NCI-H1417 (cell line): ENCODE results near the gene KRT33B.
A peak's percentile ranks its signal among the peaks of the same experiment; 100 is the strongest.
"Not testable (repeated sequence)": the region's sequence is repeated elsewhere in the genome, so short reads cannot be mapped to it uniquely, and the experiment has no call there.

Experiments used
- DNase-seq, 3 experiments: peaks; one replicate each; lab custom pipeline; 2025; lab: John Stamatoyannopoulos, UW

Gene KRT33B

DNA sequence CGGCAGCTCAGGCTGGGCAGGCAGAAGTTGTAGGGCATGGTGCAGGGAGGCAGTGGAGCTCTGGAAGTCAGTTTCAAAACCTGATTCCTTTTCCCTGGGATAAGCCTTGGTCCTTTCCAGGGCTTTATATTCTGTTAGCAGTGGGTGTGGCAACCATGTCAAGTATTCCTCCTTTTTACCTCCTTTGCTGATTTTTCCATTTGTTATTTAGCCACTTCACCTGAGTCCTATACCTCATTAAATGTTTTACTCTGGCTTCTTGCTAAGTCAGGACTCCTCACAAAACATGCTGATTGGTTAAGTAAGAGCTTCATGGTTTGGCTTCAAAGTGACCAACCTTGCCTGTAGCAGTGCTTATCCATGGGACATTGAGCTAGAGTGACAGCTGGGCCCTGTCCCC, at the start of gene KRT33B:
Gene KRT33B (minus strand): TSS at position 101 of the 400 bp plus-strand sequence. CDS start 63 bp downstream, at position 38.
- DNase-seq, result no peak

DNA sequence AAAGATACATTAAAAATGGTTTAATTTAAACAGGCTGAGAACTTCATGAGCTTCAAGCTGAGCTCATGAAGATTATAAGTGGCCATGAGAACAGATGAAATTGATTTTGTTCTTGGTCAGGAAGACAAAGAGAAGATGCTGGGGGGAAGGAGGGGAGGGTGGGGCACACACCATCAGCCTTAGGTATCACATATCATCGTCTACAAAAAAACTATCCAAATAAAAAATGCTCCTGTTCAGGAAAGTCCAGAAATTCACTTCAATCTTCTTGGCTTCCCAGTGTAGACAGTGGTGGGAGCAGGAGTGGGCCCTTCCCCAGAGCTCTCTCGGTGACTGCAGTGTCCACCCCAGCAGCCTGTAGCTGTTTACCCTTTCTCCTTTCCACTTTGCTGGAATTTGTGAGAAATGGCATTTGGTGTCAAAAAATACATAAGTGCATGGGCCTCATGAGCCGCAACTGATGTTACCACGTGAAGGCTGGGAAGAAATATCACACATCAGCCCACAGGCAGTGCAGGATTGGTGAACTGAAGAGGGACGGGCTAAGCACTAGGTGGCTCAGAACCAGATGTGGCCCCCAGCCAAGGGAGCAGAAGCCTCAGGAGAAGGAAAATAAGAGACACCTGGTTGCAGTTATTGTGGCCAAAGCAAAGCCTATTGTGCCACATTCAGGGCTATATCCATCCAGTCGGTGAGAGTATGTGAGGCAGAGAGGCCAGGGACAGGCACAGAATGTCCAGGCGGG, 48.7 kb upstream of the KRT33B start:
- no peak for DNase-seq

DNA sequence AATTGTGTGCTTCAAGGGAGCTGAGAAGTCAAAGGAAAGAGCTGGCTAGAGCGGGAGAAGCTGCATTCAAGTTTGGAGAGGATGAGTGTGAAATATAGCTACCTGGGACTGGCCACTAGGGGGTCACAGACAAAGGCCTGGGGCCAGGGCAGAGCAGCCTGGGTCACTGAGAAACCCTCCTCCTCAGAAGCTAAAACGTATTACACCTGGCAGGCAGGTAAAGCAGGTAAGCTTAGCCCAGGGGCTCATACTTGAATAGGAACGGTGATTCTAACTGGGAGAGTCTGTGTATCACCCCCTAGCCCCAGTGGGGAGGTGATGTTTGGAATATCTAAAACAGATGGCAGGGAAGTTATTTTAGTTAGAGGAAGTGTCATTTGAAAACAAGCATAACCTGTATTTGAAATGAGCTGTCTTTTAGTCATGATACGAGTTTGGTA, 48.0 kb upstream of the KRT33B start:
- peak in 2 of 3 experiments; percentile 17 to 43 for DNase-seq

DNA sequence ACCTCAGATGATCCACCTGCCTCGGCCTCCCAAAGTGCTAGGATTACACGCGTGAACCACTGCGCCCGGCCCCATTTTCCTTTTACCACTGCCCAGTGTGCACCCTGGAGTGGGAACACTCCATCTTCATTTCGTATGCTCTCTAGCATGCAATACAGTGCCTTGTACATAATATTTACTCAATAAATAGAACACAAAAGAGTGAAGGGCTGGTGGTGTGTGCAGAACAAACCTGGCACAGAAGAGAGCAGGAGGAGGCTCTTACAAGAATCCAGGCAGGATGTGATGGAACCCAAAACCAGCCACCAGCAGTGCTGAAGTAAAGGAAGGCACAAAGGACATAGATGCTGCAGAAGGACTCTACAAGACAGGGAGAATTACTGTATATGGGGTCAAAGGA, 47.5 kb upstream of the KRT33B start:
- DNase-seq, result peak in 1 of 3 experiments; percentile 28

DNA sequence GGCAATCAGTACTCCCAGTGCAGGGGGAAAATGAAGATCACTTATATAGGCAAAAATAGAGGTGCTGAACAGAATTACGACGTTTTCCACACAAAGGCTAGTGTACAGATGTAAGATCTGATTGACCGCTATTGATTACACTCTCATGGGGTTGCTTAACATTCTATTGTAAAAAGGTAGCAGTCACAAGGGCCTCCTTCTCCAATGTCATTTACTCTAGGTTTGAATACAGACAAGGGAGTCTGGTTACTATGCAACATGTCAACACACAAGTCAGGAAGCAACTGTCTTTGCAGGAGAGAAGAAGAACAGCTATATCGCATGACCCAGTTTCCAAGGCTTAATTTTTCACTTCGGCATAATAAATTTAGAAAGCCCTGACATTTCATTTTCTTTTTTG, 46.9 kb upstream of the KRT33B start:
- peak in 1 of 3 experiments; percentile 3 for DNase-seq

DNA sequence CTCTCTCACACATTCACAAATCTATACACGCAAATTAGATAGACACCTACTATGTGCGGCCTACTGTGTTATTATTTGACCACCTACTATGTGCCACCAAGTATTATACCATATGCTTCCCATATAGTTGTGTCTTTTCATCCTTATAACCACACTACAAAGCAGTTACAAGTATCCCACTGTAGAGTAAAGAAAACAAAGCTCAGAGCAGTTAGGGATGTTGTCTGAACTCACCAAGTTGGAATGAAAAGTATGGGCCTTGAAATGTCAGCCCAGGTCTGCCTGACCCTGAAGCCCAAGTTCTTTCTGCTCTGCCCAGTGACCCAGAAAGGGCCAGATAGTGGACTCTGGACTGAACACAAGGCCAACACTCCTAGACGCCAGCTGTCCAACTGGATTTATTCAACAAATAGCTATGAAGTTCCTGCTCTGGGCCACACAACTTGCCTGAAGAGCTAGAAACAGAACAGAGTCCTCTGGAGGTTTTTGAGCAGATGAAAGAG, 46.3 kb upstream of the KRT33B start:
- DNase-seq, result no peak

DNA sequence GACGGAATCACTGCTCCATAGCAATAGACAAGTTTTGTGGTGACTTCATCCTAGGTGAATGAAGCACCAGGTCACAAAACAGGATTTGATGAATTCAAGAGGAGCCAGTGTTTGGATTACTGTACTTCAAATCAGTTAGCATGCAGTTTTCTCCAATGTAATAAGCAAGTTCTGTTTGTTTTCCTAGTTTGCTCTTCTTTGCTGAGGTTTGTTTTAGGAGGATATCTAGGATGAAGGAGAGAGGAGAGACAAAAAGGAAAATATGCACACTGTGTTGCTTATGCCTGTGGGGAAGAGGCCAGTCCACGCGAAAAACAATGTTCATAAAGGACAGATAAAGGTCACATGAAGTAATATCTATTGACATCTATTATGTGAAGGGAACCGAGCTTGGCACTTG, 45.8 kb upstream of the KRT33B start:
- DNase-seq, result no peak

DNA sequence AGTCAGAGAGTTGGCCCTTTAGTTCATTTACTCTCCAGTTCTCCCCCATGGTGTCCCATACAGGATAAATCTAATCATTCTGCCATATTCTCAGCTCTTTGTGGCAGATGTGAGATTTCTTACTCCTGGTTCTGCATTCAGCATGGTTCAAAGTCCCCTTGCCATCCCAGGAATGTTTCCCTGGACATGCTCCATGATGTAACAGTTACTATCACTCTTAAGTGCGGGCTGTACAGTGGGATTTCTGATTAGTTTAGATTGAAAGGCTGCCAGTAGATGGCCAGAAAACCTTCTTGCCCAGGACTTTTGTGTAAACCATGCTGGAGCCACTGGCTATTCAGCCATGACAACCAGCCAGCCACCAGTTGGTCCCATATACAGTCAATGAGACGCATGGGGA, 44.4 kb upstream of the KRT33B start:
- DNase-seq, result no peak

DNA sequence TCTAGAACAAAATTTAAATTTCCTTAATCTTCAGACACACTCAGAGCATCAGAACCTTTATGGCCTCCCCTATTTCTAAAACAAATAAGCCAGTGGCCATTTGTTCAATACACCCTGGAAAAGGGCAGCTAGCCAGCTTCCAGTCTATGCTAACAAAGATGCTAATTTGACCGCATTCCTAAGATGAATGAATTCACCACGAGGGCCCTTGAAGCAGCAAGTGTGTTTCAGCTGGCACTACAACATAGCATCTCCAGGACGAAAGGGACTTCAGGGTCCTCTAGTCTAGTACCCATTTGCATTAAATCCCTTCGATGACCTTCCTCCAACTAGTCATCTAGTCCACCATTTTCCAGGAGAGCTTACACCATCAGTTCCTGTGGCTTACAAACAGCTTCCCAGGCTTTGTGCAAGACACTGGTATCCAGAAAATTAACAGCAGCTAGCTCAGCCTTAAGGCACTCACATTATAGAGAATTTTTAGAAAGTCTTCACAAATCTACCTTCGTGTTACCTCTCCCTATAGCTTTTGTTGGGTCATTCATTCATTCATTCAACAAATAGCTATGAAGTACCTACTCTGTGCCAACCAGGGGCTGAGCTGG, 43.8 kb upstream of the KRT33B start:
- DNase-seq, result peak in 1 of 3 experiments; percentile 69

DNA sequence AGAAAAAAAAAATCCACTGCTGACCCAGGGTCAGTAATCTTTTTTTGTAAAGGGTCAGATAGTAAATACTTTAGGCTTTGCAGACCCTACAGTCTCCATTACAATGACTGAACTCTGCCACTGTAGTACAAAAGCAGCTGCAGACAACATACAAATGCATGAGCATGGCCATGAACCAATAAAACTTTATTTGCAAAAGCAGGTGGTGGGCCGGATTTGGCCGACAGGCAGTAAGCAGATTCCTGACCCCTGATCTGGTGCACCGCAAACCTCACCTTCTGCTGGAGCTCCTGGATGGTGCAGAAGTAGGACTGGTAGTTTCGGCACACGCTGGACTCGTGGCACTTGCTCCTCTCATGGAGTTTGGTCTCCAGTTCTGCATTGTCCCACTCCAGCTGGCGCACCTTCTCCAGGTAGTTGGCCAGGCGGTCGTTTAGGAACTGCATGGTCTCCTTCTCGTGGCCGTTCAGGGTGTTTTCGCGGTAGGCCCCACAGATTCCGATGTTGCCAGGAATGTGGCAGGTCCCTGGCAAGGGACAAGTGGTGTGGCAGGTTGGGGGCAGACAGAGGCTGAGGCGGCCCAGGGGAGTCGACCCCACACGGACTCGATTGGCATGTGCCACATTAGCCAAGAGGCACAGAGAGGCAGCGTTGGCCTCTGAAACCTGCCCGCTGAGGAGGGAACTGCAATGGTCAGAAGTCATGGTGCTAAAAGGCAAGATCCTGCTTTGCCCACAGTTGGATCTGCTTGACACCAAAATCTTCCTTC, 41.6 kb upstream of the KRT33B start:
- no peak for DNase-seq

DNA sequence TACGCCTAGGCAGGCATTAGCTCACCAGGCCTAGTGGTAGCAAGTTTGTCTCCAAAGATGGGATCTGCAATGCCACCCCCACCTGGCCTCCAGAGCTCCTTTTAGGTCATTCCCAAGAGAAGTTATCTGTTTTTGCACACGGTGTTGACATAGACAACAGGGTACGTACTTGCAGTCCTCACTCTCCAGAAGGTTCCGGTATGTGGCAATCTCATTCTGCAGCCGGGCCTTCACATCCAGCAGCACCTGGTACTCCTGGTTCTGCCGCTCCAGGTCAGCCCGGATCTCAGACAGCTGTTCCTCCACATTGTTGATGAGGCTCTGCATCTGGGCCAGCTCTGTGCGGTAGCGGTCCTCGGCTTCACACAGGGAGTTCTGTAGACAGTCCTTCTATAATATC, 37.6 kb upstream of the KRT33B start:
- no peak for DNase-seq

DNA sequence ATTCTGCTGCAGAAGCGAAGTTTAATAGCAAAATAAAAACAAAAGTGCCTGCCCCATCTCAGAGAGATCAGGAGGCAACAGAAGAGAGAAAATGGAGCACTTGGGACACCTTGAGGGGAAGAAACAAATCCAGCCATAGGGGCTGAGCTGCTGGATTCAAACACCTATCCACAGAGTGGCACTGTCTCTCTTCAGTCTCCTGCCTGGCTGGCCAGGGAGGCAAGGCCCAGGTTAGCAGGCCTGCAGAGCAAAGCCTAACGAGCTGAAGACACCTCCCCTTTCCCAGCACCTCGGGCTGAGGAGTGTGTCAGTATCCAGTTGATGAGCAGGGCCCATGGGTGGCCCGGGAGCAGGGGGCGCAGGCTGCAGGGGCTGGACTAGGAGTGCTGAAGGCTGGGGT, 36.6 kb upstream of the KRT33B start:
- peak in 2 of 3 experiments; percentile 1 to 11 for DNase-seq

DNA sequence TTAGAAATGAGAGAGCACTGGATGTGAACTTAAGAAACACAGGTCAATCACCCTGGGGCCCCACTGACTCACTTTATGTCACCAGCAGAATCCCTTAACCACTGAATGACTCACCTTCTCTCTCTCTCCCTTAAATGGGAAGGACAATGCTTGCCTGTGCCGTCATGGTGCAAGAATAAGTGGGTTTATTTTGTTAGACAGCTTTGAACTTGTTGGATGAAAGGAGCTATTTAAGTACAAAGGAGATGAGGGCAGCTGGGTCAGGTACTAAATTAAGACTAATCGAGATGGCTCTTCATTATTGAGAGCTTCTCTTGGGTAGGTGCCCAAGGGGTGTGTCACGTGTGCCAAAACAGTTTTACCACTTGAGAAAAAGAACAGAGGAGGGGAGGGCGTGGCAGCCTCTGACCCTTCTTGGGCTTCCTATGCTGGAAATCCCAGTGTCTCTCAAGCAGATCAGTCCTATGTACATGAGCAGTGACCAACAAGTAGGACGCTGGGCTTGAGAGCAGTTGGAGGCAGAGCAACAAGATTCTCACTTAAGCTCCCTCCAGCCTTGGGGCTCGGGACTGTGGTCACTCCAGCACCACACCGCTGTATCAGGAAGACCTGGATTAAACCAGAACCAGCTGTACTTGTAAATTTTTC, 34.5 kb upstream of the KRT33B start:
- peak; percentile 17 to 56 (median 44) for DNase-seq

DNA sequence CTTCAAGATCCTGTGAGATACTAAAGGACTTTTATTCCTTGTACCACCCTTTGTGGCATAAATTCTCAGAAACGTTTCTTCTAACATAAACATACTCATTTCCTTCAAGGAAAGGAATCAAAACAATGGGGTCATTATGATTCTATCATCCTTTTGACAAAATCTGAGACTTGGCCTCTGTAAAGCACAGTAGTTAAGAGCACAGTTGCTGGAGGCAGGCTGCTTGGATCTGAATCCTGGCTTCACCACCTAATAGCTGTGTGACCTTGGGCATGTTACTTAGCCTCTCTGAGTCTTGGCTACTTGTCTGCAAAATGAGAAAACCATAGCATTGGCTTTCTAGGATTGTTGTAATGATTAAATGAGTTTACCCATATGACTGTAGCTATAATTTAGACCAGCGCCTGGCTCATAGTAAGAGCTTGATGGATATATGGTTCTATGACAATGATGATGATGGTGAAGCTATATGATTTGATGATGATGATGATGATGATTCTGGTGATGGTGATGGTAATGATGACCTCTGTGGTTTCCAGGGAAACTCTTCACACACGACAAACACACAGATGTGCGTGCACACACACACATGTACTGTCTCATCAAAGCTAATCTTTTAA, 33.9 kb upstream of the KRT33B start:
- DNase-seq, result no peak

DNA sequence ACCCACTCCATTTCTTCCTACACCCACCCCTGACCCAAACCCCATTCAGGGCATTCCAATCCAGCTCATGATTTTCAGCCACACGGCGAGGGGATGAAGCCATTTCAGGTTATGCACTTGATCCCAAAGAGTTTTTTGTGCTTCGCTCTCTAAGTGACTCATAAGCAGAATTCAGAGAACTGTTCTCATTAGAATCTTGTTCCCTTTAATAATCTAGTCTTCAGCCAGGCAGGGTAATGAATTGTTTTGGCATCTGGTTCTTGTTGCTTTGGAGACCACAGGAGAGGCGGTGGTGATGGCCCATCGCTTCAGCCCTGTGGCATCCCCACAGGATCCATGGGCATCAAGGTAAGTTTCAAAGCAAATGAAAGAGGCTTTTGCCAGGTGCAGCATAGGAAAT, 32.5 kb upstream of the KRT33B start:
- DNase-seq, result no peak

DNA sequence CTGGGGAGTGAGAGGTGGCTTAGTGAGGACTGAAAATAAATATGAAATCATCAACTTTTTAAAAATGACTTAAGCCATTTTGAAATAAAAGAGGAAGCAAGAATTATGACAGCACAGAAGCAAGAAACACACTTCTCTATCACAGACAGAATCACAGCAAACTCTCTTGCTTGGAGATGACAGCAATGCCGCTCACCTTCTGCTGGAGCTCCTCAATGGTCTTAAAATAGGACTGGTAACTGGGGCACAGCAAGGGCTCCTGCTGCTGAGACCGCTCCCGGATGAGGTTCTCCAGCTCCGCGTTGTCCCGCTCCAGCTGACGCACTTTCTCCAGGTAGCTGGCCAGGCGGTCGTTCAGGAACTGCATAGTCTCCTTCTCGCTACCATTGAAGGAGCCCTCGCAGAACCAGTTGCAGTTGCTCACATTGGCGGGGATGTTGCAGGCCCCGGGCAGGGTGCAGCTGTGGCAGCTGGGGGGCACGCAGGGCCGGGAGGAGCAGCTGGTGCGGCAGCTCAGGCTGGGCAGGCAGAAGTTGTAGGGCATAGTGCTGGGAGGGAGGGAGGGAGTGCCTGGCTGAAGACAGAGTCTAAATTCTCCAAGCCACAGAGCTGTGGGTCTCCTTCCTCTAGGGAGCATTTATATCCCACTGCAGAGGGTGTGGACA, 27.5 kb upstream of the KRT33B start, which contains the start of gene KRT31:
Gene KRT31 (minus strand): TSS at position 613 of the 665 bp plus-strand sequence. CDS start 69 bp downstream, at position 544.
- no peak for DNase-seq

DNA sequence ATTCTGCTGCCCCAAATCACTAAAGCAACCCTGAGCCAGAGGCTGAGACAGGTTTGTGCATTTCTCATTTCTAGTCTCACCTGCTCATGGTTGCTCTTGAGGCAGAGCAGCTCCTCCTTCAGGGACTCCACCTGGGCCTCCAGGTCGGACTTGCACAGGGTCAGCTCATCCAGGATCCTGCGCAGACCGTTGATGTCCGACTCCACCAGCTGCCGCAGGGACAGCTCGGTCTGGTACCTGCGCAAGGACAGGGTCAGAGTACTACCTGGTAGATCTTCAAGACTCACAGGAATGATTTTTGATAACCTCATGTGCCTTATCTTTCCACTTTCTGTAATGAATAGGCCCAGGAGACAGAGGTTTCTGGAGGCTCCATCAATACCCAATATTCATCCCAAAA, 26.7 kb upstream of the KRT33B start:
- no peak for DNase-seq

DNA sequence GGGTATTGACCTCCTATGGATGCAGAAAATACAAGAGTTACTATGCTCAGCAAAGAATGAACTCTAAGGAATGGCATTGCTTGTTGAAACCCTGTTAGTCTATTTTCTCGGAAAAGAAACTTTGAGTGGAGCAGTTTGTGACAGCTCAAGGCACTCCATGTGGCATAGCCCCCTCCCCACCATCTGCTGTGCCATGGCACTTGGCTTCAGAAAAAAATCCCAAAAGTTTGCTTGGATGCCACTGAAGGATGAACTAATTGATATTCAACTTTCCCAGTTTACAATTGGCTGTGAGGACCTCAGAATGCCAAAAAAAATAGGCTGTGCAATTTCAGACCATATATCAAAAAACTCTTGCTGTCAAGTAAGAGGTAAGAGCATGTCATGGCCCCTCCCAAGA, 26.0 kb upstream of the KRT33B start:
- DNase-seq, result no peak

DNA sequence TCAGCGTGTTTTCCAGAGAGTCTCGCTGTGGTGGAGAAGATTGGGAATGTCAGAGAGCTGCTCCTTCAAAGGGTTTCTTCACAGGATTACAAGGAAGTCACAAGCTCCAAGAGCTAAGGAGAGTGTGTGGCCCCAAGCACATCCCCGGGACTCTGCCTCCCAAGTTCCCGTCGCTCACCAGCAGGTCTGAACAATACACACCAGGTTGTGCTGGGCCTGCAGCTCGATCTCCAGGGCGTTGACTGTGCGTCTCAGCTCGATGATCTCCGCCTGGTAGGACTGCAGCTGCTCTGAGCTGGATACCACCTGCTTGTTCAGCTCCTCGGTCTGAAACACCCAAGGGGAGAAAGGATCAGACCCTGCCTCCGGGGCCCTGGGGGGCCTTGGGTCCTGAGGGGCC, 25.4 kb upstream of the KRT33B start:
- not testable (repeated sequence) for DNase-seq

DNA sequence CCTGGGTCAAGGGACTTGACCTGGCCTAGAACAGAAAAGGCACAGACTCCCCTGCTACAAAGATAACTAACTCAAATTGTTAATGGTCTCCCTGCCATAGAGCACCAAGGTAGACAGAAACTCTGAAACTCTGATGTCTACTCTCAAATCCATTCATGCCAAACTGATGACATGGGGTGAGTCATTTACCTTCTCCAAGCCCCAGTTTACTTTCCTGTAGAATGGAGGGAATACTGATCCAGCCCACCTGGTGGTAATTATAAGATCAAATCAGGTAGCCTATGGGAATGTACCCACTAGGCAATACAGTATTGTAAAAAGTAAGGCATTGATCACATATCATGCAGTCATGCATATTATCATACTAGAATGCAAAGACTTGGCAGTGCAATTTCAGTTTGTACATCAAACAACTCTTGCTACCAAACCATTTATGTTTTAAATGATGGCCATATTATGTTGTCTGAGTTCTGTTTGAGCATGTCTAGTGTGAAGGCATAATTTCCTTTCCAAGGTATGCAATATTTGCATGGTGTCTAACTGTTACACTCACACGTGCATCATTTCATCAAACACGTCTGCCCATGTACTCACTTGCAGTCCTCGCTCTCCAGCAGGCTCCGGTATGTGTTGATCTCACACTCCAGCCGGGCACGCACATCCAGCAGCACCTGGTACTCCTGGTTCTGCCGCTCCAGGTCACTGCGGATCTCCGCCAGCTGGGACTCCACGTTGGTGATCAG, 24.8 kb upstream of the KRT33B start:
- DNase-seq, result no peak
